ENCODE data around the gene SUGP2.

The SUGP2 gene

GRCh38 chr19:18945297-18945696 is 88.0 kb downstream of the SUGP2 start:
- no peak for TF ChIP-seq CTCF (IDR thresholded peaks at IDR 0.05; ENCODE audit: control insufficient read depth, insufficient read depth, low read depth, low read length, missing control alignments)
- H3K4me3 ChIP-seq (ENCODE audit: control insufficient read depth, low read depth, low read length) = no peak overlapping the region
- DNase-seq (ENCODE audit: low read depth) = no peak

GRCh38 chr19:18943465-18943864 is 89.9 kb downstream of the SUGP2 start:
- no peak overlapping the region for H3K4me3 ChIP-seq (ENCODE audit: control insufficient read depth, low read depth, low read length)
- no peak for TF ChIP-seq CTCF (IDR thresholded peaks at IDR 0.05; ENCODE audit: control insufficient read depth, insufficient read depth, low read depth, low read length, missing control alignments)
- no peak for DNase-seq (ENCODE audit: low read depth)

GRCh38 chr19:18942692-18943091 is 90.6 kb downstream of the SUGP2 start:
- no peak for DNase-seq (ENCODE audit: low read depth)
- TF ChIP-seq CTCF (IDR thresholded peaks at IDR 0.05; ENCODE audit: control insufficient read depth, insufficient read depth, low read depth, low read length, missing control alignments) = no peak
- H3K4me3 ChIP-seq (ENCODE audit: control insufficient read depth, low read depth, low read length) = no peak overlapping the region

GRCh38 chr19:18941628-18942354 is 91.5 kb downstream of the SUGP2 start:
- DNase-seq (ENCODE audit: low read depth) = no peak
- peak overlapping the region; percentile 41 for H3K4me3 ChIP-seq (ENCODE audit: control insufficient read depth, low read depth, low read length)
- no peak for TF ChIP-seq CTCF (IDR thresholded peaks at IDR 0.05; ENCODE audit: control insufficient read depth, insufficient read depth, low read depth, low read length, missing control alignments)
